HepG2 (cell line): ENCODE data around the gene THUMPD1. TPM values are rescaled to one million over a fixed set of nuclear protein-coding genes. Genes with fewer than 3 reads are reported as not detected.
A peak's percentile ranks its signal among the peaks of the same experiment; 100 is the strongest.

ENCODE experiments used
- AGO2 ChIP-seq: fragments of 200-400 bp; formaldehyde crosslinking; optimal IDR thresholded peaks from 2 replicates; pipeline ENCODE3; 2017; ENCODE audit warnings: mild to moderate bottlenecking, low read depth, low read length, moderate library complexity
- ARNT ChIP-seq: fragments of 450-650 bp; IDR thresholded peaks from 2 replicates; pipeline ENCODE4 v1.6.1; 2017
- ATAD3A ChIP-seq: sonication (generic); formaldehyde crosslinking; IDR thresholded peaks from 2 replicates; pipeline ENCODE4 v1.4.0; 2020; ENCODE audit warnings: missing genetic modification reagents
- CC2D1A ChIP-seq: sonication (generic); formaldehyde crosslinking; IDR thresholded peaks from 2 replicates; pipeline ENCODE4 v1.8.1; 2023; ENCODE audit warnings: mild to moderate bottlenecking, missing genetic modification reagents
- GABPA ChIP-seq, 2 experiments: IDR thresholded peaks; 2 replicates each; pipeline ENCODE4 v1.6.1; 2011 to 2016; ENCODE audit warnings: low read depth in 2 of 2, low read length in 1 of 2, missing biosample characterization in 1 of 2, missing genetic modification characterization in 1 of 2
- HES4 ChIP-seq: sonication (generic); formaldehyde crosslinking; IDR thresholded peaks from 2 replicates; pipeline ENCODE4 v1.9.0; 2021; ENCODE audit warnings: mild to moderate bottlenecking, missing genetic modification reagents, borderline replicate concordance
- HMG20A ChIP-seq: IDR thresholded peaks from 2 replicates; pipeline ENCODE4 v1.6.1; 2016; ENCODE audit warnings: borderline replicate concordance
- KLF16 ChIP-seq, 2 experiments: sonication (generic) in 1 of 2; formaldehyde crosslinking in 1 of 2; IDR thresholded peaks; 2 replicates each; pipeline versions ENCODE4 v1.6.1 to v1.8.0; 2016 to 2023; ENCODE audit warnings: missing genetic modification reagents in 2 of 2, missing compliant biosample characterization in 1 of 2
- KLF9 ChIP-seq: IDR thresholded peaks from 2 replicates; pipeline ENCODE4 v1.6.1; 2016; ENCODE audit warnings: low read depth
- MEF2D ChIP-seq: sonication (generic); formaldehyde crosslinking; IDR thresholded peaks from 2 replicates; pipeline ENCODE4 v1.5.1; 2020; ENCODE audit warnings: mild to moderate bottlenecking, missing genetic modification reagents
- MEIS2 ChIP-seq: sonication (generic); formaldehyde crosslinking; IDR thresholded peaks from 2 replicates; pipeline ENCODE4 v1.9.0; 2021; ENCODE audit warnings: mild to moderate bottlenecking, missing genetic modification reagents
- MIER3 ChIP-seq: IDR thresholded peaks from 2 replicates; pipeline ENCODE4 v1.6.1; 2016; ENCODE audit warnings: missing compliant biosample characterization, borderline replicate concordance
- NAIF1 ChIP-seq: sonication (generic); formaldehyde crosslinking; IDR thresholded peaks from 2 replicates; pipeline ENCODE4 v1.5.0; 2020; ENCODE audit warnings: mild to moderate bottlenecking, missing genetic modification reagents, borderline replicate concordance
- NFKB2 ChIP-seq: sonication (generic); formaldehyde crosslinking; IDR thresholded peaks from 2 replicates; pipeline ENCODE4 v1.4.0; 2020; ENCODE audit warnings: missing genetic modification reagents, borderline replicate concordance
- RELA ChIP-seq: sonication (generic); formaldehyde crosslinking; IDR thresholded peaks from 2 replicates; pipeline ENCODE4 v1.4.0; 2020; ENCODE audit warnings: missing genetic modification reagents
- SRY ChIP-seq: sonication (generic); formaldehyde crosslinking; IDR thresholded peaks from 2 replicates; pipeline ENCODE4 v1.8.0; 2022; ENCODE audit warnings: mild to moderate bottlenecking, missing genetic modification reagents
- ZFY ChIP-seq: sonication (generic); formaldehyde crosslinking; IDR thresholded peaks from 2 replicates; pipeline ENCODE4 v1.4.0; 2020; ENCODE audit warnings: missing genetic modification reagents
- ZMYM3 ChIP-seq: sonication (generic); formaldehyde crosslinking; IDR thresholded peaks from 2 replicates; pipeline ENCODE4 v1.5.1; 2020; ENCODE audit warnings: mild to moderate bottlenecking, missing genetic modification reagents
- ZNF230 ChIP-seq: sonication (generic); formaldehyde crosslinking; IDR thresholded peaks from 2 replicates; pipeline ENCODE4 v1.4.0; 2020; ENCODE audit warnings: mild to moderate bottlenecking, missing genetic modification reagents
- ZNF24 ChIP-seq: fragments of 450-650 bp; IDR thresholded peaks from 2 replicates; pipeline ENCODE4 v1.6.1; 2017; ENCODE audit warnings: antibody characterized with exemption, mild to moderate bottlenecking
- ZNF547 ChIP-seq: sonication (generic); formaldehyde crosslinking; IDR thresholded peaks from 2 replicates; pipeline ENCODE4 v1.5.1; 2020; ENCODE audit warnings: mild to moderate bottlenecking, missing genetic modification reagents
- ZNF557 ChIP-seq: sonication (generic); formaldehyde crosslinking; IDR thresholded peaks from 2 replicates; pipeline ENCODE4 v1.4.0; 2020; ENCODE audit warnings: missing genetic modification reagents
- ZNF558 ChIP-seq: sonication (generic); formaldehyde crosslinking; IDR thresholded peaks from 2 replicates; pipeline ENCODE4 v1.9.0; 2022; ENCODE audit warnings: mild to moderate bottlenecking, missing genetic modification reagents, borderline replicate concordance
- ZNF607 ChIP-seq: sonication (generic); formaldehyde crosslinking; IDR thresholded peaks from 2 replicates; pipeline ENCODE4 v1.5.1; 2020; ENCODE audit warnings: missing genetic modification reagents, mild to moderate bottlenecking, borderline replicate concordance
- polyA plus RNA-seq, 8 experiments: library from polyadenylated mRNA; depleted of rRNA in 3 of 8; stranded (reverse) in 7 of 8; unstranded in 1 of 8; fragments of >200 nt; fragmentation: Illumina TruSeq in 4 of 8; extraction: Trizol in 4 of 8; gene quantifications; 2 replicates each; pipeline versions ENCODE4 v1.2.1 to v1.2.3, GENCODE V29; 2011 to 2016; ENCODE audit warnings: low read depth in 4 of 8, missing spikeins in 1 of 8, mixed read lengths in 1 of 8; ENCODE audit not compliant: insufficient read depth in 1 of 8
- total RNA-seq, 5 experiments: library from RNA; depleted of rRNA; stranded (reverse); fragments of >200 nt; fragmentation: Illumina TruSeq; extraction: Trizol; gene quantifications; 2 replicates each; pipeline ENCODE4 v1.2.3, GENCODE V29; 2016; ENCODE audit warnings: low read depth in 1 of 5
- TF ChIP-seq, protein P1 (sequence below): sonication (generic); formaldehyde crosslinking; IDR thresholded peaks from 2 replicates; pipeline ENCODE4 v1.4.0; 2020; ENCODE audit warnings: low read depth, mild to moderate bottlenecking, missing genetic modification reagents
- TF ChIP-seq, protein P2 (sequence below): sonication (generic); formaldehyde crosslinking; IDR thresholded peaks from 2 replicates; pipeline ENCODE4 v1.9.0; 2021; ENCODE audit warnings: missing genetic modification reagents, mild to moderate bottlenecking, borderline replicate concordance
- TF ChIP-seq, protein P3 (sequence below): sonication (generic); formaldehyde crosslinking; IDR thresholded peaks from 2 replicates; pipeline ENCODE4 v1.8.0; 2022; ENCODE audit warnings: mild to moderate bottlenecking, missing genetic modification reagents

The THUMPD1 gene
- total and polyA plus RNA-seq, 2 of the 13 experiments (the other 11 are each of a cell fraction or from before 2014, with no cell fraction given) = 22.7 to 69.1 TPM

DNA sequence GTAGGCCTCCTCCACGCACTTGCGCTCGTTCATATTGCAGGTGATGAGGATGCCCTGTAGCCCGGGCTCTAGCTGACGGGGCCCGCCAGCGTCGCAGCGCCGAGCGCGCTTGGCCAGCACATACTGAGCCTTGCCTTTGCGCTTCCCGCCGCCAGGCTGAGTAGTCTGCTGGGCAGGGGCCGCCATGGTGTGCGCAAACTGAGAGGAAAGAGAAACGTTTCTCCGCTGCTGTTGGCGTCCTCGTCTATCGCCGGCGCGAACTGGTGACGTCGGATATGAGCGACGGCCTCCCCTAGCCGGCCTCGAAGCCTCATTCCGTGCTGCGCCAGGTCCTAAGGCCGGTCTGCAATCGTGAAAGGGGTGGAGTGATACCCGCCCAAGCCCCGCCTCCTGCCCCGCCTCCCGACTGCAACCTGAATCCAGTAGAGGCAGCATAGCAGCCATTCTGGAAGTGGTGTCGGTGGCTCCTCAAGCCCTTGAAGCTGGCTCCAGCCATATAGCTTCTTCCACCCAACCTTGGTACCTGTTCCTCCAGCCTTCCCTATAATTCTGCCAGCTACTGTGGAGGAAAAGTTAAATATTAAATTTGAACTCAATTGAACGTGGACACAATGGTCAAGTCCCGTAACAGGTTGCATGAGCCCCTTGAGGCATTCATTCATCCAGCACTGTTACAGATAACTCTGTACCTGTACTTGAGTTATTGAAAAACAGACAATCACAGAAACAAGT is at the start of gene THUMPD1 (continued):
- TF ChIP-seq ARNT (no peak), ZNF557 (CRISPR knock-in tag) (peak; percentile 95; the same call in 1 of the 2 replicates), MIER3 (CRISPR knock-in tag) (peak; percentile 98), ZMYM3 (CRISPR knock-in tag) (peak; percentile 97), ZNF24 (peak; percentile 49; the same call in 1 of the 2 replicates), ZFY (CRISPR knock-in tag) (peak; percentile 96), ZNF547 (CRISPR knock-in tag) (peak; percentile 88), ATAD3A (peak; percentile 49; the same call in 1 of the 2 replicates), HMG20A (CRISPR knock-in tag) (no peak; the same call in 1 of the 2 replicates), NFKB2 (CRISPR knock-in tag) (peak; percentile 95; the same call in 1 of the 2 replicates), ZNF607 (CRISPR knock-in tag) (peak; percentile 79), ZNF230 (CRISPR knock-in tag) (peak; percentile 83), MEF2D (CRISPR knock-in tag) (peak; percentile 90), SRY (peak; percentile 61; the same call in 1 of the 2 replicates), NAIF1 (CRISPR knock-in tag) (peak; percentile 60), MEIS2 (CRISPR knock-in tag) (peak; percentile 94), GABPA (IDR thresholded peaks at IDR 0.05; ENCODE audit: low read depth, low read length) (no peak), GABPA (CRISPR knock-in tag; IDR thresholded peaks at IDR 0.05; ENCODE audit: low read depth) (peak; percentile 82), RELA (CRISPR knock-in tag) (0 out of 2 replicates have a peak, but pooled peaks have one; percentile 23), HES4 (CRISPR knock-in tag) (peak; percentile 96; the same call in 1 of the 2 replicates), CC2D1A (CRISPR knock-in tag) (peak; percentile 98), KLF9 (0 out of 2 replicates have a peak, but pooled peaks have one; percentile 17), KLF16 (CRISPR knock-in tag; IDR thresholded peaks at IDR 0.05) (peak in 1 of 2 experiments; percentile 97; a peak in 2 of 4 replicates), ZNF558 (CRISPR knock-in tag) (peak; percentile 93), AGO2 (peak; percentile 99)
- TF ChIP-seq, protein P1, sequence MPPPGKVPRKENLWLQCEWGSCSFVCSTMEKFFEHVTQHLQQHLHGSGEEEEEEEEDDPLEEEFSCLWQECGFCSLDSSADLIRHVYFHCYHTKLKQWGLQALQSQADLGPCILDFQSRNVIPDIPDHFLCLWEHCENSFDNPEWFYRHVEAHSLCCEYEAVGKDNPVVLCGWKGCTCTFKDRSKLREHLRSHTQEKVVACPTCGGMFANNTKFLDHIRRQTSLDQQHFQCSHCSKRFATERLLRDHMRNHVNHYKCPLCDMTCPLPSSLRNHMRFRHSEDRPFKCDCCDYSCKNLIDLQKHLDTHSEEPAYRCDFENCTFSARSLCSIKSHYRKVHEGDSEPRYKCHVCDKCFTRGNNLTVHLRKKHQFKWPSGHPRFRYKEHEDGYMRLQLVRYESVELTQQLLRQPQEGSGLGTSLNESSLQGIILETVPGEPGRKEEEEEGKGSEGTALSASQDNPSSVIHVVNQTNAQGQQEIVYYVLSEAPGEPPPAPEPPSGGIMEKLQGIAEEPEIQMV (CRISPR knock-in tag) = peak; percentile 90
- TF ChIP-seq, protein P2, sequence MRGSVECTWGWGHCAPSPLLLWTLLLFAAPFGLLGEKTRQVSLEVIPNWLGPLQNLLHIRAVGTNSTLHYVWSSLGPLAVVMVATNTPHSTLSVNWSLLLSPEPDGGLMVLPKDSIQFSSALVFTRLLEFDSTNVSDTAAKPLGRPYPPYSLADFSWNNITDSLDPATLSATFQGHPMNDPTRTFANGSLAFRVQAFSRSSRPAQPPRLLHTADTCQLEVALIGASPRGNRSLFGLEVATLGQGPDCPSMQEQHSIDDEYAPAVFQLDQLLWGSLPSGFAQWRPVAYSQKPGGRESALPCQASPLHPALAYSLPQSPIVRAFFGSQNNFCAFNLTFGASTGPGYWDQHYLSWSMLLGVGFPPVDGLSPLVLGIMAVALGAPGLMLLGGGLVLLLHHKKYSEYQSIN (CRISPR knock-in tag) = peak; percentile 57; the same call in 1 of the 2 replicates
- TF ChIP-seq, protein P3, sequence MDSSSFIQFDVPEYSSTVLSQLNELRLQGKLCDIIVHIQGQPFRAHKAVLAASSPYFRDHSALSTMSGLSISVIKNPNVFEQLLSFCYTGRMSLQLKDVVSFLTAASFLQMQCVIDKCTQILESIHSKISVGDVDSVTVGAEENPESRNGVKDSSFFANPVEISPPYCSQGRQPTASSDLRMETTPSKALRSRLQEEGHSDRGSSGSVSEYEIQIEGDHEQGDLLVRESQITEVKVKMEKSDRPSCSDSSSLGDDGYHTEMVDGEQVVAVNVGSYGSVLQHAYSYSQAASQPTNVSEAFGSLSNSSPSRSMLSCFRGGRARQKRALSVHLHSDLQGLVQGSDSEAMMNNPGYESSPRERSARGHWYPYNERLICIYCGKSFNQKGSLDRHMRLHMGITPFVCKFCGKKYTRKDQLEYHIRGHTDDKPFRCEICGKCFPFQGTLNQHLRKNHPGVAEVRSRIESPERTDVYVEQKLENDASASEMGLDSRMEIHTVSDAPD (CRISPR knock-in tag) = no peak
